C4-2B (cell line): ENCODE measurements around the gene FLNC.

ENCODE experiments used
- CTCF ChIP-seq: fragments of 450-650 bp; conservative IDR thresholded peaks from 2 replicates; pipeline ENCODE4 v1.5.1; 2017; ENCODE audit warnings: mild to moderate bottlenecking
- ZFX ChIP-seq: fragments of 450-650 bp; IDR thresholded peaks from 2 replicates; pipeline ENCODE4 v1.6.1; 2017

- TF ChIP-seq CTCF (no peak), ZFX (no peak)
Observed at GRCh38 chr7:128796327-128796726, 33.9 kb upstream of the FLNC start.
